Peyer's patch (tissue), 4 donors: ENCODE data around the gene GDPD5.

Experiments used
- CTCF ChIP-seq, 6 experiments: fragments of 450-650 bp in 4 of 6; fragments of 200-600 bp in 2 of 6; sonication (generic) in 1 of 6; IDR thresholded peaks; one replicate each; pipeline ENCODE4 v1.5.1; 2017 to 2019; ENCODE audit warnings: antibody characterized with exemption in 6 of 6, mild to moderate bottlenecking in 3 of 6, moderate library complexity in 1 of 6
- POLR2A ChIP-seq, 2 donors: fragments of 450-650 bp; IDR thresholded peaks; one replicate each; pipeline ENCODE4 v1.5.1; 2017; ENCODE audit warnings: antibody characterized with exemption in 2 of 2, mild to moderate bottlenecking in 2 of 2, moderate library complexity in 2 of 2

GRCh38 chr11:75534259-75535069, 8.7 kb upstream of the GDPD5 start:
- TF ChIP-seq CTCF (IDR thresholded peaks at IDR 0.05) (no peak), POLR2A (IDR thresholded peaks at IDR 0.05) (no peak)
